Progenitor cell of endocrine pancreas (in vitro differentiated cells): Measurements from ENCODE around the gene IL17RE. TPM values are rescaled to one million over a fixed set of nuclear protein-coding genes. Genes with fewer than 3 reads are reported as not detected.

ENCODE experiments used
- DNase-seq: peaks from one replicate; pipeline ENCODE4 v3.0.0; 2021; ENCODE audit warnings: low spot score; ENCODE audit not compliant: unreplicated experiment
- H3K27ac Mint-ChIP-seq: 2 replicates; pipeline ENCODE4 v1.8.0; 2021; ENCODE audit warnings: mild to moderate bottlenecking, moderate library complexity, mixed read lengths
- H3K27me3 Mint-ChIP-seq: 2 replicates; pipeline ENCODE4 v1.8.0; 2021; ENCODE audit warnings: mixed read lengths
- H3K36me3 Mint-ChIP-seq: 2 replicates; pipeline ENCODE4 v1.8.0; 2022; ENCODE audit warnings: mixed read lengths; ENCODE audit not compliant: insufficient read depth
- H3K4me1 Mint-ChIP-seq: 2 replicates; pipeline ENCODE4 v1.8.0; 2021; ENCODE audit warnings: low read depth, mixed read lengths
- H3K4me3 Mint-ChIP-seq: 2 replicates; pipeline ENCODE4 v1.8.0; 2021; ENCODE audit warnings: low read depth, mild to moderate bottlenecking, moderate library complexity, mixed read lengths
- H3K9me3 Mint-ChIP-seq: 2 replicates; pipeline ENCODE4 v1.8.0; 2021; ENCODE audit warnings: low read depth, mixed read lengths
- CTCF ChIP-seq: fragments of 200-600 bp; sonication (generic); IDR thresholded peaks from one replicate; pipeline ENCODE4 v1.5.0; 2021; ENCODE audit warnings: antibody characterized with exemption, mild to moderate bottlenecking; ENCODE audit not compliant: unreplicated experiment
- total RNA-seq: library from RNA; stranded (reverse); gene quantifications from 2 replicates; pipeline ENCODE4 v1.2.1, GENCODE V29; 2021

IL17RE gene
- total RNA-seq, 1 donor from 2014 or later = 4.9 TPM

- no peak overlapping the region for H3K27ac Mint-ChIP-seq
- H3K9me3 Mint-ChIP-seq = no peaks in the 10 kb centered on the region
- H3K4me1 Mint-ChIP-seq = no peaks in the 10 kb centered on the region
- H3K27me3 Mint-ChIP-seq = peaks cover 3% of the 10 kb centered on the region
- no peaks in the 10 kb centered on the region for H3K36me3 Mint-ChIP-seq
- H3K4me3 Mint-ChIP-seq = no peak overlapping the region
- no peak for DNase-seq
- TF ChIP-seq CTCF = no peak
Measured at GRCh38 chr3:9884555-9885165, 18.0 kb upstream of the IL17RE start.

- Mint-ChIP-seq H3K9me3 (no peaks in the 10 kb centered on the region), H3K27ac (no peak overlapping the region), H3K4me1 (peaks cover 1% of the 10 kb centered on the region), H3K36me3 (no peaks in the 10 kb centered on the region), H3K27me3 (no peaks in the 10 kb centered on the region), H3K4me3 (no peak overlapping the region)
- TF ChIP-seq CTCF = no peak
- DNase-seq = no peak
Measured at GRCh38 chr3:9886328-9886727, 16.3 kb upstream of the IL17RE start.

- H3K4me1 Mint-ChIP-seq = peaks cover 3% of the 10 kb centered on the region
- DNase-seq = no peak
Measured at GRCh38 chr3:9887480-9887879, 15.2 kb upstream of the IL17RE start.

GRCh38 chr3:9888540-9888939 lies 14.1 kb upstream of the IL17RE start:
- TF ChIP-seq CTCF = no peak
- no peaks in the 10 kb centered on the region for H3K9me3 Mint-ChIP-seq
- H3K27me3 Mint-ChIP-seq = no peaks in the 10 kb centered on the region
- DNase-seq = no peak
- H3K4me3 Mint-ChIP-seq = no peak overlapping the region
- H3K4me1 Mint-ChIP-seq = peaks cover 5% of the 10 kb centered on the region
- no peak overlapping the region for H3K27ac Mint-ChIP-seq
- H3K36me3 Mint-ChIP-seq = peaks cover 4% of the 10 kb centered on the region

More at GRCh38 chr3:9887480-9887879, 15.2 kb upstream of the IL17RE start:
- peaks cover 2% of the 10 kb centered on the region for H3K36me3 Mint-ChIP-seq
- no peak overlapping the region for H3K27ac Mint-ChIP-seq
- TF ChIP-seq CTCF = no peak
- H3K9me3 Mint-ChIP-seq = no peaks in the 10 kb centered on the region
- no peak overlapping the region for H3K4me3 Mint-ChIP-seq
- no peaks in the 10 kb centered on the region for H3K27me3 Mint-ChIP-seq

GRCh38 chr3:9889405-9889804 lies 13.2 kb upstream of the IL17RE start:
- H3K4me1 Mint-ChIP-seq = peaks cover 5% of the 10 kb centered on the region
- DNase-seq = no peak
- H3K27ac Mint-ChIP-seq = no peak overlapping the region
- H3K9me3 Mint-ChIP-seq = no peaks in the 10 kb centered on the region
- H3K36me3 Mint-ChIP-seq = peaks cover 6% of the 10 kb centered on the region
- no peak overlapping the region for H3K4me3 Mint-ChIP-seq
- no peak for TF ChIP-seq CTCF
- H3K27me3 Mint-ChIP-seq = no peaks in the 10 kb centered on the region
